Ascending aorta (tissue), 2 donors: ENCODE results near the gene CTTN. TPM values are rescaled to one million over a fixed set of nuclear protein-coding genes. Genes with fewer than 3 reads are reported as not detected.

ENCODE experiments used
- DNase-seq, 2 donors: peaks; one replicate each; pipeline ENCODE4 v3.0.0-alpha.2; 2019; ENCODE audit warnings: low spot score in 2 of 2
- H3K27ac ChIP-seq, 2 donors: fragments of 200-600 bp; sonication (generic); one replicate each; pipeline ENCODE4 v1.5.1; 2016 to 2017; ENCODE audit warnings: mild to moderate bottlenecking in 1 of 2
- H3K27me3 ChIP-seq: fragments of 200-600 bp; sonication (generic); one replicate; pipeline ENCODE4 v1.5.1; 2017
- H3K36me3 ChIP-seq, 2 donors: fragments of 200-600 bp; sonication (generic); one replicate each; pipeline ENCODE4 v1.5.1; 2016
- H3K4me1 ChIP-seq, 2 donors: fragments of 200-600 bp; sonication (generic); one replicate each; pipeline ENCODE4 v1.5.1; 2016 to 2017; ENCODE audit warnings: mild to moderate bottlenecking in 1 of 2
- H3K4me3 ChIP-seq, 2 donors: fragments of 200-600 bp; sonication (generic); one replicate each; pipeline ENCODE4 v1.5.1; 2016 to 2017; ENCODE audit warnings: mild to moderate bottlenecking in 1 of 2
- H3K9me3 ChIP-seq, 2 donors: fragments of 200-600 bp; sonication (generic); one replicate each; pipeline ENCODE4 v1.5.1; 2016
- CTCF ChIP-seq, 3 experiments: fragments of 200-600 bp in 2 of 3; fragments of 450-650 bp in 1 of 3; sonication (generic) in 2 of 3; IDR thresholded peaks; one replicate each; pipeline ENCODE4 v1.5.1; 2016 to 2019; ENCODE audit warnings: antibody characterized with exemption in 3 of 3, mild to moderate bottlenecking in 1 of 3, moderate library complexity in 1 of 3
- intact Hi-C: fragments of 100-400 bp; cut with DNase I; formaldehyde crosslinking; loops from one replicate; pipeline ENCODE4 v1.15.1; 2023
- total RNA-seq: library from RNA; depleted of rRNA; stranded (reverse); fragments of >200 nt; gene quantifications from one replicate; pipeline ENCODE4 v1.1.0, GENCODE V29; 2016

Gene CTTN
- total RNA-seq, 1 donor from 2014 or later, result 166 TPM

GRCh38 chr11:70415191-70415590 lies 16.9 kb downstream of the CTTN start:
- H3K9me3 ChIP-seq, result no peaks in the 10 kb centered on the region
- no peak for DNase-seq
- peaks cover 88 to 98% of the 10 kb centered on the region in 2 donors for H3K36me3 ChIP-seq
- TF ChIP-seq CTCF (IDR thresholded peaks at IDR 0.05), result no peak
- no peak overlapping the region for H3K4me3 ChIP-seq
- H3K4me1 ChIP-seq, result no peaks in the 10 kb centered on the region
- H3K27ac ChIP-seq, result no peak overlapping the region
- H3K27me3 ChIP-seq, result no peaks in the 10 kb centered on the region
- intact Hi-C loops, result no loop called here

GRCh38 chr11:70415642-70416395 lies 17.5 kb downstream of the CTTN start:
- H3K9me3 ChIP-seq, result no peaks in the 10 kb centered on the region
- no peak for TF ChIP-seq CTCF (IDR thresholded peaks at IDR 0.05)
- H3K27me3 ChIP-seq, result no peaks in the 10 kb centered on the region
- H3K4me3 ChIP-seq, result no peak overlapping the region
- H3K36me3 ChIP-seq, result peaks cover 88 to 98% of the 10 kb centered on the region in 2 donors
- no peak for DNase-seq
- no peaks in the 10 kb centered on the region for H3K4me1 ChIP-seq
- H3K27ac ChIP-seq, result no peak overlapping the region
- intact Hi-C loops, result no loop called here

- DNase-seq, result no peak
- no peak overlapping the region for H3K27ac ChIP-seq
- no peaks in the 10 kb centered on the region for H3K9me3 ChIP-seq
- H3K36me3 ChIP-seq, result peaks cover 88 to 98% of the 10 kb centered on the region in 2 donors
- H3K27me3 ChIP-seq, result no peaks in the 10 kb centered on the region
- intact Hi-C loops, result no loop called here
- H3K4me3 ChIP-seq, result no peak overlapping the region
- H3K4me1 ChIP-seq, result no peaks in the 10 kb centered on the region
- no peak for TF ChIP-seq CTCF (IDR thresholded peaks at IDR 0.05)
Observed at GRCh38 chr11:70416881-70417280, 18.6 kb downstream of the CTTN start.

- peaks cover 88 to 98% of the 10 kb centered on the region in 2 donors for H3K36me3 ChIP-seq
- H3K27ac ChIP-seq, result no peak overlapping the region
- no peak for DNase-seq
- no peak overlapping the region for H3K4me3 ChIP-seq
- no peaks in the 10 kb centered on the region for H3K4me1 ChIP-seq
- no peaks in the 10 kb centered on the region for H3K27me3 ChIP-seq
- H3K9me3 ChIP-seq, result no peaks in the 10 kb centered on the region
- TF ChIP-seq CTCF (IDR thresholded peaks at IDR 0.05), result no peak
- intact Hi-C loops, result no loop called here
Observed at GRCh38 chr11:70418130-70418529, 19.8 kb downstream of the CTTN start.

- no peak for TF ChIP-seq CTCF (IDR thresholded peaks at IDR 0.05)
- DNase-seq, result no peak
- H3K4me3 ChIP-seq, result no peak overlapping the region
- no peaks in the 10 kb centered on the region for H3K27me3 ChIP-seq
- no peaks in the 10 kb centered on the region for H3K4me1 ChIP-seq
- intact Hi-C loops, result no loop called here
- no peak overlapping the region for H3K27ac ChIP-seq
- peaks cover 83 to 98% of the 10 kb centered on the region in 2 donors for H3K36me3 ChIP-seq
- no peaks in the 10 kb centered on the region for H3K9me3 ChIP-seq
Observed at GRCh38 chr11:70419307-70420007, 21.1 kb downstream of the CTTN start.
